Measurements from ENCODE around the gene GUCY2D. TPM values are rescaled to one million over a fixed set of nuclear protein-coding genes. Genes with fewer than 3 reads are reported as not detected.

Gene GUCY2D
- polyA plus RNA-seq, 1 donor from 2014 or later: 0.07 TPM

DNA sequence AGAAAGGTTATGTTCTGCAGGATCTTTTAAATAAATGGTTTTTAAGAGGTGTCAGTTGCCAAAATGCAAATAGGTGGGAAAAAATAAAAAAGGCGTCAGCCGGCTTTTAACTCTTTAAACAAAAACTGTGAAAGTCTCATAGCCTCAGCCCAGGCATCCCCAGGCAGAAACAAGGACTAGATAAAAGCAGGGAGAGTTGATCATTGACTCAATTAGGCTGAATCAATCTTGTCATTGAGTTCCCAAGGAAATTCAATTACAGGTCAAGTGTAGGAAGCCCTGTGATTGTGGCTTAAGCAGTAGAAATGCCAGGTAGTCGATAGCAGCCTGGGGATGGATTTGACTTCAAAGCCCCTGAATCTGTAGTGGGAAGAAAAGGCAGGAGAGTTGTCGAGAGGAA, 30.8 kb upstream of the GUCY2D start:
- Histone ChIP-seq H4K20me1 (ENCODE audit: insufficient read depth) (no peaks in the 10 kb centered on the region), H3K9me3 (ENCODE audit: low read length) (no peaks in the 10 kb centered on the region), H3F3A (ENCODE audit: insufficient read depth, low read length, poor library complexity, severe bottlenecking) (no peaks in the 10 kb centered on the region), H3K27ac (ENCODE audit: low read length) (no peak overlapping the region), H3K79me2 (replicated peaks; ENCODE audit: insufficient read depth, low read length) (no peaks in the 10 kb centered on the region), H3K4me3 (ENCODE audit: low read length) (no peak overlapping the region), H3K27me3 (ENCODE audit: insufficient read depth, low read depth, low read length) (no peaks in the 10 kb centered on the region), H3K9me2 (ENCODE audit: insufficient read depth, low read length) (no peaks in the 10 kb centered on the region), H3K4me2 (ENCODE audit: low read length) (no peak overlapping the region), H3K9ac (ENCODE audit: low read length) (no peak overlapping the region), H3K36me3 (ENCODE audit: insufficient read depth, low read length) (no peaks in the 10 kb centered on the region), H2AFZ (ENCODE audit: low read depth, low read length) (no peak overlapping the region)
- TF ChIP-seq, protein P1, sequence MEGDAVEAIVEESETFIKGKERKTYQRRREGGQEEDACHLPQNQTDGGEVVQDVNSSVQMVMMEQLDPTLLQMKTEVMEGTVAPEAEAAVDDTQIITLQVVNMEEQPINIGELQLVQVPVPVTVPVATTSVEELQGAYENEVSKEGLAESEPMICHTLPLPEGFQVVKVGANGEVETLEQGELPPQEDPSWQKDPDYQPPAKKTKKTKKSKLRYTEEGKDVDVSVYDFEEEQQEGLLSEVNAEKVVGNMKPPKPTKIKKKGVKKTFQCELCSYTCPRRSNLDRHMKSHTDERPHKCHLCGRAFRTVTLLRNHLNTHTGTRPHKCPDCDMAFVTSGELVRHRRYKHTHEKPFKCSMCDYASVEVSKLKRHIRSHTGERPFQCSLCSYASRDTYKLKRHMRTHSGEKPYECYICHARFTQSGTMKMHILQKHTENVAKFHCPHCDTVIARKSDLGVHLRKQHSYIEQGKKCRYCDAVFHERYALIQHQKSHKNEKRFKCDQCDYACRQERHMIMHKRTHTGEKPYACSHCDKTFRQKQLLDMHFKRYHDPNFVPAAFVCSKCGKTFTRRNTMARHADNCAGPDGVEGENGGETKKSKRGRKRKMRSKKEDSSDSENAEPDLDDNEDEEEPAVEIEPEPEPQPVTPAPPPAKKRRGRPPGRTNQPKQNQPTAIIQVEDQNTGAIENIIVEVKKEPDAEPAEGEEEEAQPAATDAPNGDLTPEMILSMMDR (IDR thresholded peaks at IDR 0.05; ENCODE audit: poor library complexity, severe bottlenecking): no peak
- TF ChIP-seq REST (IDR thresholded peaks at IDR 0.05; ENCODE audit: borderline replicate concordance): no peak

DNA sequence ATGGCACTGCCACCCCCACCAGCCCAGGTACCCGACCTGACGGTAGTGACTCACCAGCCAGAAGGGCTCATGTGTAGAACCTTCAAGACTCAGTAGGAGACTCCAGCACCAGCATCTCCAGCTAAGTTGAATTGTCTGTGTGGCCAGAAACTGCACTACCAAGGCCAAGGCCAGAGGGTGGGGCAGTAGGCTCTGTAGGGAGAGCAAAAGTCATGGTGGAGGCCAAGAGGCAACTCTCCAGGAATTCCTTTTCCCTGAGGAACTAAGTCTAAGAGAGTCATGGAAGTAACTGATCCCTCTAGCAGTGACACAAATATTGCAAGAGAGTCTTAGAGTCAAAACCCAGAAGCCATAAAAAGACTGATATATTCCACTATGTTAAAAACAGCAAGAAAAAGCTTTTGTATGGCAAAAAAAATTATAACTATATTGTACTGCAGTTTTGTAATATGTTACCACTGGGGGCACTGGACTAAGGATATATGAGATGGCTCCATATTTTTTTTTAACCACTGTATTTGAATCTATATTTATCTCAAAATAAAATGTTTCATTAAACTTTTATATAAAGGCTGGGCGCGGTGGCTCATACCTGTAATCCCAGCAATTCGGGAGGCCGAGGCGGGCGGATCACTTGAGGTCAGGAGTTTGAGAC, 30.2 kb upstream of the GUCY2D start:
- Histone ChIP-seq H3F3A (ENCODE audit: insufficient read depth, low read length, poor library complexity, severe bottlenecking) (no peaks in the 10 kb centered on the region), H3K9ac (ENCODE audit: low read length) (no peak overlapping the region), H4K20me1 (ENCODE audit: insufficient read depth) (no peaks in the 10 kb centered on the region), H3K27me3 (ENCODE audit: insufficient read depth, low read depth, low read length) (no peaks in the 10 kb centered on the region), H3K79me2 (replicated peaks; ENCODE audit: insufficient read depth, low read length) (no peaks in the 10 kb centered on the region), H3K36me3 (ENCODE audit: insufficient read depth, low read length) (no peaks in the 10 kb centered on the region), H3K27ac (ENCODE audit: low read length) (no peak overlapping the region), H3K9me2 (ENCODE audit: insufficient read depth, low read length) (no peaks in the 10 kb centered on the region), H3K9me3 (ENCODE audit: low read length) (no peaks in the 10 kb centered on the region), H3K4me3 (ENCODE audit: low read length) (no peak overlapping the region), H2AFZ (ENCODE audit: low read depth, low read length) (no peak overlapping the region), H3K4me2 (ENCODE audit: low read length) (no peak overlapping the region)
- TF ChIP-seq MXI1 (conservative IDR thresholded peaks at IDR 0.05; ENCODE audit: poor library complexity, severe bottlenecking) (no peak), EZH2 (IDR thresholded peaks at IDR 0.05; ENCODE audit: borderline replicate concordance, insufficient read depth, low read length, poor library complexity, severe bottlenecking) (no peak), TAF1 (IDR thresholded peaks at IDR 0.05; ENCODE audit: low read depth) (no peak), POLR2AphosphoS5 (IDR thresholded peaks at IDR 0.05) (no peak), SMC3 (conservative IDR thresholded peaks at IDR 0.05; ENCODE audit: poor library complexity) (no peak)

DNA sequence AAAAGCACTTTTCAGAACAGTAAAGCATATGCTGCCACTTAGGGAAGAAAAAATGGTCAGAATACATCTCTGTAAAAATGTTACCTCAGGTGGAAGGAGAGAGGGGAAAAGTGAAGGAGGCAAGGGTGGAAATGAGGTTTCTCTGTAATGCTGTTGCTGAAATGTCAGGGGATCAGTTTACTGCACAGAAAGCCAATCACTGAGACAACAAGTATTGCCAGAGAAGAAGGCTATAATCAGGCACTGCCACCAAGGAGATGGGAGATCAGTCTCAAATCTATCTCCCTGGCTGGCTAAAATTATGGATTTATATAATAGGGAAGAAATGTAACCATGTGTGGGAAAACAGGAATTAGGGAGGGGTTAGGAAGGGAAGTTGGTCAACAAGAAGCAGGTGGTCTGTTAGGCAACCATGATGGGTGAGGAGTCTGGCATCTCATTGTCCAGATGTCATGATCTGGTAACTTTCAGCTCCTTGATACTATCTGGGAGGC, 27.7 kb upstream of the GUCY2D start:
- H3K9me2 ChIP-seq (ENCODE audit: insufficient read depth, low read length): no peaks in the 10 kb centered on the region

More for the DNA sequence above, 27.7 kb upstream of the GUCY2D start:
- Histone ChIP-seq H3K4me3 (ENCODE audit: low read length) (no peak overlapping the region), H3K79me2 (replicated peaks; ENCODE audit: insufficient read depth, low read length) (no peaks in the 10 kb centered on the region), H3K27ac (ENCODE audit: low read length) (no peak overlapping the region), H3F3A (ENCODE audit: insufficient read depth, low read length, poor library complexity, severe bottlenecking) (no peaks in the 10 kb centered on the region), H4K20me1 (ENCODE audit: insufficient read depth) (no peaks in the 10 kb centered on the region), H3K4me2 (ENCODE audit: low read length) (no peak overlapping the region), H3K27me3 (ENCODE audit: insufficient read depth, low read depth, low read length) (no peaks in the 10 kb centered on the region), H3K9me3 (ENCODE audit: low read length) (no peaks in the 10 kb centered on the region), H3K9ac (ENCODE audit: low read length) (no peak overlapping the region), H2AFZ (ENCODE audit: low read depth, low read length) (no peak overlapping the region), H3K36me3 (ENCODE audit: insufficient read depth, low read length) (no peaks in the 10 kb centered on the region)
- TF ChIP-seq EZH2 (IDR thresholded peaks at IDR 0.05; ENCODE audit: borderline replicate concordance, insufficient read depth, low read length, poor library complexity, severe bottlenecking): no peak
- no peak for TF ChIP-seq TAF1 (IDR thresholded peaks at IDR 0.05; ENCODE audit: low read depth)
- TF ChIP-seq RAD21 (conservative IDR thresholded peaks at IDR 0.05): no peak
- TF ChIP-seq, protein P1 (IDR thresholded peaks at IDR 0.05; ENCODE audit: poor library complexity, severe bottlenecking): no peak
- no peak for TF ChIP-seq EP300 (conservative IDR thresholded peaks at IDR 0.05; ENCODE audit: poor library complexity, severe bottlenecking)
- no peak for TF ChIP-seq SMC3 (conservative IDR thresholded peaks at IDR 0.05; ENCODE audit: poor library complexity)

All from neural cell (in vitro differentiated cells).